SK-N-MC (cell line): Measurements from ENCODE around the gene CDH4.

Experiments
- EZH2 ChIP-seq: fragments of 200-600 bp; sonication (generic); IDR thresholded peaks from one replicate; pipeline ENCODE4 v1.6.1; 2017; ENCODE audit warnings: antibody characterized with exemption
- FOXP2 ChIP-seq: optimal IDR thresholded peaks from 2 replicates; pipeline ENCODE3; 2011; ENCODE audit warnings: mild to moderate bottlenecking, moderate library complexity; ENCODE audit not compliant: insufficient read depth; ENCODE audit errors: extremely low read length, control extremely low read depth
- POLR2AphosphoS5 ChIP-seq: IDR thresholded peaks from 2 replicates; pipeline ENCODE4 v1.6.1; 2012; ENCODE audit warnings: mild to moderate bottlenecking, low read depth, low read length, borderline replicate concordance

DNA sequence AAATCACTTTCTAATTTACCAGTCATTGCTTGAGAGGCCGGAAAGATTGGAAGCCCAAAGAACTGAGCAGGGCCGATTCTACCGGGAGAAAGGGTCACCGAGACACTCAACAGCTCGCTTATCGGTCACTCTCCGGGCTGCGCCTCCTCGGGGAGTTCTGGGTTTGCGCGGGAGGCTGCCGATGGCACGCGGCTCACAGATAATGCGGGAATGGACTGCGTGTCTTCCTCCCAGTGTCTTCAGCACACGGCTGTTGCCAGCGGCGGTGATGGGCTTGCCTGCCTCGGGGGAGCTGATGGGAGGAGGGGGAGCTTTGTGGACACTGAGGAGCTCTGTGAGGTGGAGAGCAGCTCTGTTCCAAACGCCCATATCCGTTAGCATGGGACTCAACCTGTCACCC lies 314.6 kb downstream of the CDH4 start:
- no peak for TF ChIP-seq POLR2AphosphoS5
- TF ChIP-seq EZH2: no peak
- no peak for TF ChIP-seq FOXP2
